Ascending aorta (tissue), 2 donors: ENCODE results near the gene CUL2. TPM values are rescaled to one million over a fixed set of nuclear protein-coding genes. Genes with fewer than 3 reads are reported as not detected.
"Not testable (repeated sequence)": the region's sequence is repeated elsewhere in the genome, so short reads cannot be mapped to it uniquely, and the experiment has no call there.

Source experiments
- DNase-seq, 2 donors: peaks; one replicate each; pipeline ENCODE4 v3.0.0-alpha.2; 2019; ENCODE audit warnings: low spot score in 2 of 2
- H3K27ac ChIP-seq, 2 donors: fragments of 200-600 bp; sonication (generic); one replicate each; pipeline ENCODE4 v1.5.1; 2016 to 2017; ENCODE audit warnings: mild to moderate bottlenecking in 1 of 2
- H3K27me3 ChIP-seq: fragments of 200-600 bp; sonication (generic); one replicate; pipeline ENCODE4 v1.5.1; 2017
- H3K36me3 ChIP-seq, 2 donors: fragments of 200-600 bp; sonication (generic); one replicate each; pipeline ENCODE4 v1.5.1; 2016
- H3K4me1 ChIP-seq, 2 donors: fragments of 200-600 bp; sonication (generic); one replicate each; pipeline ENCODE4 v1.5.1; 2016 to 2017; ENCODE audit warnings: mild to moderate bottlenecking in 1 of 2
- H3K4me3 ChIP-seq, 2 donors: fragments of 200-600 bp; sonication (generic); one replicate each; pipeline ENCODE4 v1.5.1; 2016 to 2017; ENCODE audit warnings: mild to moderate bottlenecking in 1 of 2
- H3K9me3 ChIP-seq, 2 donors: fragments of 200-600 bp; sonication (generic); one replicate each; pipeline ENCODE4 v1.5.1; 2016
- intact Hi-C: fragments of 100-400 bp; cut with DNase I; formaldehyde crosslinking; loops from one replicate; pipeline ENCODE4 v1.15.1; 2023
- total RNA-seq: library from RNA; depleted of rRNA; stranded (reverse); fragments of >200 nt; gene quantifications from one replicate; pipeline ENCODE4 v1.1.0, GENCODE V29; 2016
- TF ChIP-seq, protein P1 (sequence below), 3 experiments: fragments of 200-600 bp in 2 of 3; fragments of 450-650 bp in 1 of 3; sonication (generic) in 2 of 3; IDR thresholded peaks; one replicate each; pipeline ENCODE4 v1.5.1; 2016 to 2019; ENCODE audit warnings: antibody characterized with exemption in 3 of 3, mild to moderate bottlenecking in 1 of 3, moderate library complexity in 1 of 3

Gene CUL2
- total RNA-seq, 1 donor from 2014 or later: 9.7 TPM

DNA sequence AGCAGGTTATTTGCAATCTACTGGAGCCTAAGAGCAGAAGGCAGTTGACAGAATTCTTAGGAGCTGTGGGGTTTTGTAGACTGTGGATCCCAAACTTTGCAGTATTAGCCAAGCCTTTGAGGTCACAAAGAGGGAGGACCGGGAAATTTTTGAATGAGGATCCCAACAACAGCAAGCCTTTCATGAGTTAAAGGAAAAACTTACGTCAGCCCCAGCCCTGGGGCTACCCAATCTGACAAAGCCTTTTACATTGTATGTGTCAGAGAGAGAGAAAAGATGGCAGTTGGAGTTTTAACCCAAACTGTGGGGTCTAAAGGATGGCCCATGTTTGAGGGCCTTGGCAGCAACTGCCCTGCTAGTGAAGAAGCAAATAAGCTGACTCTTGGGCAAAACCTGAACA lies 117.5 kb downstream of the CUL2 start:
- DNase-seq, intact Hi-C loops, H3K36me3 ChIP-seq, H3K27me3 ChIP-seq, H3K9me3 ChIP-seq, H3K27ac ChIP-seq, H3K4me1 ChIP-seq, H3K4me3 ChIP-seq: not testable (repeated sequence)

DNA sequence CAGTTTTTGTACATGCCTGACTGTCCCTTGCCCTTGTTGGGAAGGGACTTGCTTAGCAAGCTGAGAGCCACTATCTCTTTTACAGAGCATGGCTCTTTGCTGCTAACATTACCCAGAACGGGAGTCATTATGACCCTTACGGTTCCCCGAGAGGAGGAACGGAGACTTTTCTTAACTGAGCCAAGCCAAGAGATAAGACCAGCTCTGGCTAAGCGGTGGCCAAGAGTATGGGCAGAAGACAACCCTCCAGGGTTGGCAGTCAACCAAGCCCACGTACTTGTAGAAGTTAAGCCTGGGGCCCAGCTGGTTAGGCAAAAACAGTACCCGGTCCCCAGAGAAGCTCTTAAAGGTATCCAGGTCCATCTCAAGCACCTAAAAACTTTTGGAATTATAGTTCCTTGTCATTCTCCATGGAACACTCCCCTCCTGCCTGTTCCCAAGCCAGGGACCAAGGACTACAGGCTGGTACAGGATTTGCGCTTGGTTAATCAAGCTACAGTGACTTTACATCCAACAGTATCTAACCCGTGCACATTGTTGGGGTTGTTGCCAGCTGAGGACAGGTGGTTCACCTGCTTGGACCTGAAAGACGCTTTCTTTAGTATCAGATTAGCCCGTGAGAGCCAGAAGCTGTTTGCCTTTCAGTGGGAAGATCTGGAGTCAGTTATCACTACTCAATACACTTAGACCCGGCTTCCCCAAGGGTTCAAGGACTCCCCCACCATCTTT lies 118.4 kb downstream of the CUL2 start:
- H3K27me3 ChIP-seq, H3K4me1 ChIP-seq, H3K27ac ChIP-seq, H3K9me3 ChIP-seq, H3K36me3 ChIP-seq, intact Hi-C loops, DNase-seq: not testable (repeated sequence)
- H3K4me3 ChIP-seq: peak overlapping the region in 1 of 2 donors; percentile 25

- no peaks in the 10 kb centered on the region for H3K4me1 ChIP-seq
- TF ChIP-seq, protein P1, sequence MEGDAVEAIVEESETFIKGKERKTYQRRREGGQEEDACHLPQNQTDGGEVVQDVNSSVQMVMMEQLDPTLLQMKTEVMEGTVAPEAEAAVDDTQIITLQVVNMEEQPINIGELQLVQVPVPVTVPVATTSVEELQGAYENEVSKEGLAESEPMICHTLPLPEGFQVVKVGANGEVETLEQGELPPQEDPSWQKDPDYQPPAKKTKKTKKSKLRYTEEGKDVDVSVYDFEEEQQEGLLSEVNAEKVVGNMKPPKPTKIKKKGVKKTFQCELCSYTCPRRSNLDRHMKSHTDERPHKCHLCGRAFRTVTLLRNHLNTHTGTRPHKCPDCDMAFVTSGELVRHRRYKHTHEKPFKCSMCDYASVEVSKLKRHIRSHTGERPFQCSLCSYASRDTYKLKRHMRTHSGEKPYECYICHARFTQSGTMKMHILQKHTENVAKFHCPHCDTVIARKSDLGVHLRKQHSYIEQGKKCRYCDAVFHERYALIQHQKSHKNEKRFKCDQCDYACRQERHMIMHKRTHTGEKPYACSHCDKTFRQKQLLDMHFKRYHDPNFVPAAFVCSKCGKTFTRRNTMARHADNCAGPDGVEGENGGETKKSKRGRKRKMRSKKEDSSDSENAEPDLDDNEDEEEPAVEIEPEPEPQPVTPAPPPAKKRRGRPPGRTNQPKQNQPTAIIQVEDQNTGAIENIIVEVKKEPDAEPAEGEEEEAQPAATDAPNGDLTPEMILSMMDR (IDR thresholded peaks at IDR 0.05): no peak
- intact Hi-C loops: no loop called here
- H3K9me3 ChIP-seq: no peaks in the 10 kb centered on the region
- no peaks in the 10 kb centered on the region for H3K36me3 ChIP-seq
- H3K4me3 ChIP-seq: no peak overlapping the region
- H3K27ac ChIP-seq: no peak overlapping the region
- H3K27me3 ChIP-seq: no peaks in the 10 kb centered on the region
- DNase-seq: no peak
Observed at GRCh38 chr10:34969171-34969570, 121.0 kb downstream of the CUL2 start.

DNA sequence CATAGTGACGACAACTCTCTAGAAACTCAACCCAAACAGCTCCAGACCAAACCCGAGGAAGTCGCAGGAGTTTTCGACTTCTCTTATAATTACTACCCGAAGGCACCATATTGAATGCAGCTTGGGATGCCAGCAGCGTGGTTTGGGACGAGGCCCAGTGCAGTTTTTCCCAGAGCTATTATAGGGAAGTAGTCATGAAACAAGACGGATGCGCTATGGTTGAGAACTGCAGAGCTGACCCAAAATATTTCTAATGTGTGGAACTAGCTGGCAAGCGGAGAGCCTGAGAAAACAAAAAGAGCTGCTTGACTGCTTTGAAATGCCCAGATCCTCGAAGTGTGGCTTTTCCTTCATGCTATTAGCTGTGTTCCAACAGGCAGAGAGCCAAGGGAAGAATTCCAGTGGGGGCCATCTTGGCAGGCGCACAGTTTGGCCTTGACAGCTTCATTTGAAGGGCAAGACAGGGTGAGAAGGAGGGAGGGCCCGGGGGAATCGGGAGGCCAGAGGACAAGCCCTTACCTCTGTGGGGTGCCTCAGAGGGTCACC lies 122.7 kb downstream of the CUL2 start:
- Histone ChIP-seq H3K27me3 (no peaks in the 10 kb centered on the region), H3K9me3 (no peaks in the 10 kb centered on the region), H3K4me1 (no peaks in the 10 kb centered on the region), H3K27ac (peak overlapping the region; percentile 22 to 55), H3K36me3 (no peaks in the 10 kb centered on the region), H3K4me3 (peak overlapping the region in 1 of 2 donors; percentile 38)
- TF ChIP-seq, protein P1 (IDR thresholded peaks at IDR 0.05): no peak
- peak in 1 of 2 donors; percentile 64 for DNase-seq
- intact Hi-C loops: no loop called here

DNA sequence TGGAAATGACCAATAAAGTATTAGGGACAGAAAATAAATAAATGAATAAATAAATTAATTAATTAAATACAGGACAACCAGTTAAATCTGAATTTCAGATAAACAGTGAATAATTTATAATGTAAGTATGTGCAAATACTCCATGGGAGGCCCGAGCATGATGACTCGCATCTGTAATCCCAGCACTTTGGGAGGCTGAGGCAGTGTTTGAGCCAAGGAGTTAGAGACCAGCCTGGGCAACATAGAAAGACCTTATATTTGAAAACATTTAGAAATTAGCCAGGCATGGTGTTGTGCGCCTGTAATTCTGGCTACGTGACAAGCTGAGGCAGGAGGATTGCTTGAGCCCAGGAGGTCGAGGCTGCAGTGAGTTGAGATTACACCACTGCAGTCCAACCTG lies 123.7 kb downstream of the CUL2 start:
- Histone ChIP-seq H3K27me3 (no peaks in the 10 kb centered on the region), H3K36me3 (no peaks in the 10 kb centered on the region), H3K27ac (no peak overlapping the region), H3K4me1 (no peaks in the 10 kb centered on the region), H3K9me3 (no peaks in the 10 kb centered on the region), H3K4me3 (no peak overlapping the region)
- no peak for DNase-seq
- intact Hi-C loops: no loop called here
- TF ChIP-seq, protein P1 (IDR thresholded peaks at IDR 0.05): no peak

DNA sequence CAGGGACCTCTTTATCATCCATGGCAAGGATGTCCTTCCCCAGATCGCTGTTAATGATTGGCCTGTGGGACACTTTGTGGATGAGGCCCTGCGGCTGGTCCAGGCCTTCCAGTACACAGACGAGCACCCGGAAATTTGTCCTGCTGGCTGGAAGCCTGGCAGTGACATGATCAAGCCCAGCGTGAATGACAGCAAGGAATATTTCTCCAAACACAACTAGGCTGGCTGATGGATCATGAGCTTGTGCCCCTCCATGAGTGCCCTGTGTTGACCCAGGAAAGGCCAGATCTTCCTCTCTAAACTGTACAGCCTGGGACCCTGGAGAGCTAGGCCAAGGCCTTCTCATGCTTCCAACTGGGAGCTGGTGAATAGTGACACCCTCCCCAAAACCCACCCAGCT lies 124.1 kb downstream of the CUL2 start:
- TF ChIP-seq, protein P1 (IDR thresholded peaks at IDR 0.05): no peak
- H3K27me3 ChIP-seq: no peaks in the 10 kb centered on the region
- intact Hi-C loops: no loop called here
- no peak overlapping the region for H3K27ac ChIP-seq
- H3K4me1 ChIP-seq: no peaks in the 10 kb centered on the region
- no peak overlapping the region for H3K4me3 ChIP-seq
- no peaks in the 10 kb centered on the region for H3K36me3 ChIP-seq
- no peaks in the 10 kb centered on the region for H3K9me3 ChIP-seq
- DNase-seq: no peak
